ENCODE data around the gene SLC25A24.

DNA sequence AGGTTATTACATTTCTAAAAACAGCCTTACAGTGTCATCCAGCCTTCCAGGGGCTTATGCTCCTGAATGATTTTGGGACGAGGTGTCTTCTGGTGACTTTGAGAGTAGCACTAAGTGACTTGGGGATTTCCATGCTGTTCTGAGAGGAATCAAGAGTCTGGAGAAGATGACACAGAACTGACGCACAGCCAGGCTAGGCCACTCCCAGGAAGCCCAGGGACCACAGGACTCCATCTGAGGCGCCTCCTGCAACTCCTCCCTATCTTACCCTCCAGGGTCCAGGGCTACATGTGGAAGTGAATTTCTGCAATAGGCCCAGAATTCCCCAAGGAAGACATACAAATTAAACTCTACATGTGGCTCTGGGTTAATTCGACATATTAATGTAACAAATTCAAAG, 92.5 kb downstream of the SLC25A24 start:
- TF ChIP-seq, protein P1, sequence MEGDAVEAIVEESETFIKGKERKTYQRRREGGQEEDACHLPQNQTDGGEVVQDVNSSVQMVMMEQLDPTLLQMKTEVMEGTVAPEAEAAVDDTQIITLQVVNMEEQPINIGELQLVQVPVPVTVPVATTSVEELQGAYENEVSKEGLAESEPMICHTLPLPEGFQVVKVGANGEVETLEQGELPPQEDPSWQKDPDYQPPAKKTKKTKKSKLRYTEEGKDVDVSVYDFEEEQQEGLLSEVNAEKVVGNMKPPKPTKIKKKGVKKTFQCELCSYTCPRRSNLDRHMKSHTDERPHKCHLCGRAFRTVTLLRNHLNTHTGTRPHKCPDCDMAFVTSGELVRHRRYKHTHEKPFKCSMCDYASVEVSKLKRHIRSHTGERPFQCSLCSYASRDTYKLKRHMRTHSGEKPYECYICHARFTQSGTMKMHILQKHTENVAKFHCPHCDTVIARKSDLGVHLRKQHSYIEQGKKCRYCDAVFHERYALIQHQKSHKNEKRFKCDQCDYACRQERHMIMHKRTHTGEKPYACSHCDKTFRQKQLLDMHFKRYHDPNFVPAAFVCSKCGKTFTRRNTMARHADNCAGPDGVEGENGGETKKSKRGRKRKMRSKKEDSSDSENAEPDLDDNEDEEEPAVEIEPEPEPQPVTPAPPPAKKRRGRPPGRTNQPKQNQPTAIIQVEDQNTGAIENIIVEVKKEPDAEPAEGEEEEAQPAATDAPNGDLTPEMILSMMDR (IDR thresholded peaks at IDR 0.05; ENCODE audit: low read length), result no peak
- TF ChIP-seq EZH2 (IDR thresholded peaks at IDR 0.05; ENCODE audit: borderline replicate concordance, low read length), result no peak

Data from OCI-LY1 (cell line).